A549 (cell line): ENCODE data around the gene KANSL1. TPM values are rescaled to one million over a fixed set of nuclear protein-coding genes. Genes with fewer than 3 reads are reported as not detected.

Experiments used
- ATAC-seq, 2 experiments: fragments of 200-7000 bp in 1 of 2; fragments of >200 bp in 1 of 2; cut with Nextera tagmentation in 1 of 2; cut with Tn5 transposase in 1 of 2; 3 replicates each; pipeline versions ENCODE4 v1.8.0 to v1.9.1; 2018 to 2020; ENCODE audit warnings: mild to moderate bottlenecking in 1 of 2, moderate library complexity in 1 of 2
- CTCF ChIA-PET: fragments of 300-600 bp; sonication (Branson Sonifier 250); formaldehyde crosslinking; extraction: SDS; loops from one replicate; lab custom pipeline; 2021; ENCODE audit warnings: antibody characterized with exemption, inconsistent platforms; lab: Yijun Ruan, JAX
- POLR2A ChIA-PET: fragments of 350-600 bp; formaldehyde crosslinking; extraction: SDS; loops from one replicate; lab custom pipeline; 2021; ENCODE audit warnings: antibody characterized with exemption, inconsistent platforms; lab: Yijun Ruan, JAX
- DNase-seq, 2 experiments: peaks; one replicate each; pipeline versions ENCODE4 v3.0.0 to v3.0.0-alpha.2; 2011 to 2016; ENCODE audit warnings: low read depth in 1 of 2, low spot score in 1 of 2
- FAIRE-seq: peaks from 2 replicates; lab custom pipeline; 2011; peaks lifted over from hg19 to GRCh38; lab: Jason Lieb, UNC
- H3K27ac ChIP-seq, 2 experiments: fragments of >200 bp; sonication (Bioruptor Twin); formaldehyde crosslinking; 3 replicates each; pipeline ENCODE4 v1.5.1; 2016 to 2017
- H3K4me1 ChIP-seq: fragments of >200 bp; sonication (Bioruptor Twin); formaldehyde crosslinking; 3 replicates; pipeline ENCODE4 v1.6.1; 2016
- H3K4me2 ChIP-seq: fragments of >200 bp; sonication (Bioruptor Twin); formaldehyde crosslinking; 3 replicates; pipeline ENCODE4 v1.6.1; 2016
- H3K4me3 ChIP-seq: fragments of >200 bp; sonication (Bioruptor Twin); formaldehyde crosslinking; 3 replicates; pipeline ENCODE4 v1.5.1; 2016
- H3K9me3 ChIP-seq: fragments of >200 bp; sonication (Bioruptor Twin); formaldehyde crosslinking; 3 replicates; pipeline ENCODE4 v1.6.1; 2016
- CBX2 ChIP-seq: fragments of 200-600 bp; sonication (generic); IDR thresholded peaks from 2 replicates; pipeline ENCODE4 v1.6.1; 2016; ENCODE audit warnings: low read depth, mild to moderate bottlenecking, borderline replicate concordance
- FOSB ChIP-seq: fragments of 250-450 bp; sonication (Bioruptor Pico); IDR thresholded peaks from 2 replicates; pipeline ENCODE4 v1.5.0; 2020; ENCODE audit warnings: mild to moderate bottlenecking, moderate library complexity
- FOSL2 ChIP-seq, 2 experiments: fragments of 450-650 bp in 1 of 2; fragments of >200 bp in 1 of 2; sonication (Bioruptor Twin) in 1 of 2; formaldehyde crosslinking; IDR thresholded peaks; 2 replicates each; pipeline versions ENCODE4 v1.5.0 to v1.6.1; 2016 to 2020; ENCODE audit warnings: mild to moderate bottlenecking in 1 of 2, moderate library complexity in 1 of 2
- GATA3 ChIP-seq: IDR thresholded peaks from 2 replicates; pipeline ENCODE4 v1.6.1; 2012; ENCODE audit warnings: borderline replicate concordance
- HEYL ChIP-seq: fragments of 250-450 bp; sonication (Bioruptor Pico); IDR thresholded peaks from 2 replicates; pipeline ENCODE4 v1.8.0; 2021; ENCODE audit warnings: mild to moderate bottlenecking, moderate library complexity
- HOXA7 ChIP-seq: fragments of 250-450 bp; sonication (Bioruptor Pico); IDR thresholded peaks from 2 replicates; pipeline ENCODE4 v1.5.0; 2020; ENCODE audit warnings: mild to moderate bottlenecking, moderate library complexity
- HOXB13 ChIP-seq: fragments of 250-450 bp; sonication (Bioruptor Pico); IDR thresholded peaks from 2 replicates; pipeline ENCODE4 v1.5.0; 2020; ENCODE audit warnings: low read depth, mild to moderate bottlenecking, moderate library complexity
- JUN ChIP-seq, 2 experiments: fragments of >200 bp; sonication (Bioruptor Twin); formaldehyde crosslinking; IDR thresholded peaks; 2 replicates in 1 of 2; 3 replicates in 1 of 2; pipeline ENCODE4 v1.6.1; 2016 to 2017
- JUNB ChIP-seq: fragments of >200 bp; sonication (Bioruptor Twin); formaldehyde crosslinking; IDR thresholded peaks from 2 replicates; pipeline ENCODE4 v1.6.1; 2016
- MYC ChIP-seq: IDR thresholded peaks from 2 replicates; pipeline ENCODE4 v1.6.1; 2012; ENCODE audit warnings: mild to moderate bottlenecking, inconsistent platforms, low read length, improper control_type of control experiment, borderline replicate concordance
- NFE2L2 ChIP-seq: fragments of 150-350 bp; conservative IDR thresholded peaks from 2 replicates; pipeline ENCODE4 v1.6.1; 2014; ENCODE audit warnings: low read length
- NPAS2 ChIP-seq: fragments of 250-450 bp; sonication (Bioruptor Pico); IDR thresholded peaks from 2 replicates; pipeline ENCODE4 v1.8.0; 2022; ENCODE audit warnings: mild to moderate bottlenecking, moderate library complexity, borderline replicate concordance
- NR3C1 ChIP-seq: fragments of >200 bp; sonication (Bioruptor Twin); formaldehyde crosslinking; IDR thresholded peaks from 3 replicates; pipeline ENCODE4 v1.6.1; 2017
- PBX3 ChIP-seq: IDR thresholded peaks from 2 replicates; pipeline ENCODE4 v1.6.1; 2012
- PHF8 ChIP-seq: fragments of 200-600 bp; sonication (generic); IDR thresholded peaks from 2 replicates; pipeline ENCODE4 v1.6.1; 2016; ENCODE audit warnings: low read depth, mild to moderate bottlenecking, antibody characterized with exemption, moderate library complexity, borderline replicate concordance
- POLR2A ChIP-seq: IDR thresholded peaks from 2 replicates; pipeline ENCODE4 v1.6.1; 2012; ENCODE audit warnings: mild to moderate bottlenecking, low read length
- RARB ChIP-seq: fragments of 250-450 bp; sonication (Bioruptor Pico); IDR thresholded peaks from 2 replicates; pipeline ENCODE4 v1.8.0; 2021; ENCODE audit warnings: mild to moderate bottlenecking, moderate library complexity
- RFX5 ChIP-seq: fragments of 450-650 bp; IDR thresholded peaks from 2 replicates; pipeline ENCODE4 v1.7.1; 2014; ENCODE audit warnings: antibody characterized with exemption, mild to moderate bottlenecking, moderate library complexity
- RNF2 ChIP-seq: fragments of 200-600 bp; sonication (generic); IDR thresholded peaks from 2 replicates; pipeline ENCODE4 v1.6.1; 2016; ENCODE audit warnings: low read depth, mild to moderate bottlenecking, antibody characterized with exemption, moderate library complexity, borderline replicate concordance
- SMC3 ChIP-seq: fragments of >200 bp; sonication (Bioruptor Twin); formaldehyde crosslinking; IDR thresholded peaks from 3 replicates; pipeline ENCODE4 v1.6.1; 2018; ENCODE audit warnings: inconsistent platforms
- USF2 ChIP-seq: fragments of 450-650 bp; IDR thresholded peaks from 2 replicates; pipeline ENCODE4 v1.6.1; 2014; ENCODE audit warnings: antibody characterized with exemption
- ZC3H11A ChIP-seq: fragments of 450-650 bp; IDR thresholded peaks from 2 replicates; pipeline ENCODE4 v1.6.1; 2014; ENCODE audit warnings: antibody characterized with exemption, mild to moderate bottlenecking
- ZNF302 ChIP-seq: fragments of 250-450 bp; sonication (Bioruptor Pico); IDR thresholded peaks from 2 replicates; pipeline ENCODE4 v1.9.0; 2021; ENCODE audit warnings: inconsistent platforms, mild to moderate bottlenecking, moderate library complexity
- ZSCAN20 ChIP-seq: fragments of 250-450 bp; sonication (Bioruptor Pico); IDR thresholded peaks from 2 replicates; pipeline ENCODE4 v1.8.0; 2022; ENCODE audit warnings: mild to moderate bottlenecking, moderate library complexity
- WGBS: methylation state at CpG from one replicate; pipeline ENCODE4 v1.1.6; 2017; ENCODE audit errors: missing lambda C conversion rate; 5-methylcytosine and 5-hydroxymethylcytosine counted together
- polyA plus RNA-seq, 4 experiments: library from polyadenylated mRNA; depleted of rRNA in 3 of 4; stranded (reverse); fragments of >200 nt; fragmentation: RNase III in 1 of 4; extraction: RNeasy Plus Mini Kit Qiagen cat#74134 plus additional on column Dnase treatment in 1 of 4; gene quantifications; 2 replicates in 3 of 4; 3 replicates in 1 of 4; pipeline ENCODE4 v1.2.3, GENCODE V29; 2011 to 2017

KANSL1 gene
- polyA plus RNA-seq, 2 of the 4 experiments (the other 2 are of a cell fraction): 22.6 to 27.9 TPM

GRCh38 chr17:46121841-46122485 lies 71.3 kb downstream of the KANSL1 start:
- 88% methylated on average over 5 of the region's 5 CpGs for WGBS
- H3K4me2 ChIP-seq: no peak overlapping the region
- FAIRE-seq (peak; percentile 13), DNase-seq (no peak), ATAC-seq (no peak)
- H3K4me3 ChIP-seq: no peak overlapping the region
- no peak overlapping the region for H3K27ac ChIP-seq
- H3K4me1 ChIP-seq: peaks cover 24% of the 10 kb centered on the region
- ChIA-PET POLR2A (no interaction called here), CTCF (interaction anchor here (1.0 to 11.0 kb wide), 4 partner anchors 9 to 91 kb away, joined by 3 to 68 read pairs (median 6); partner anchors contain the start of gene KANSL1)
- TF ChIP-seq FOSB (CRISPR knock-in tag): no peak
- TF ChIP-seq ZSCAN20 (CRISPR knock-in tag): no peak
- no peak for TF ChIP-seq HOXB13 (CRISPR knock-in tag)
- no peak for TF ChIP-seq POLR2A
- no peak for TF ChIP-seq FOSL2 (IDR thresholded peaks at IDR 0.05)
- no peak for TF ChIP-seq FOSL2 (CRISPR knock-in tag; IDR thresholded peaks at IDR 0.05)
- no peak for TF ChIP-seq USF2
- no peak for TF ChIP-seq HEYL (CRISPR knock-in tag)
- no peak for TF ChIP-seq PBX3
- TF ChIP-seq GATA3: no peak
- TF ChIP-seq HOXA7 (CRISPR knock-in tag): no peak
- TF ChIP-seq JUNB: no peak
- TF ChIP-seq ZNF302 (CRISPR knock-in tag): no peak
- TF ChIP-seq SMC3: no peak
- H3K9me3 ChIP-seq: no peaks in the 10 kb centered on the region

GRCh38 chr17:46121165-46121764 lies 72.0 kb downstream of the KANSL1 start:
- no peak for ATAC-seq
- Histone ChIP-seq H3K4me3 (no peak overlapping the region), H3K9me3 (no peaks in the 10 kb centered on the region), H3K27ac (no peak overlapping the region), H3K4me1 (peaks cover 24% of the 10 kb centered on the region), H3K4me2 (no peak overlapping the region)
- no peak for DNase-seq
- WGBS: 92% methylated on average over 1 of the region's 1 CpG
- POLR2A ChIA-PET: interaction anchor here (0.6 to 0.9 kb wide), 2 partner anchors 12 to 72 kb away, joined by 3 to 4 read pairs; partner anchors contain the start of gene KANSL1
- CTCF ChIA-PET: interaction anchor here (1.2 to 11.0 kb wide), 6 partner anchors 10 to 77 kb away, joined by 4 to 68 read pairs (median 7); partner anchors contain the start of gene KANSL1
- no peak for TF ChIP-seq RNF2
- no peak for TF ChIP-seq JUN (IDR thresholded peaks at IDR 0.05)
- TF ChIP-seq ZC3H11A: no peak
- no peak for TF ChIP-seq NPAS2
- no peak for TF ChIP-seq PHF8
- TF ChIP-seq NFE2L2: no peak
- no peak for TF ChIP-seq RARB (CRISPR knock-in tag)
- TF ChIP-seq CBX2: no peak
- TF ChIP-seq ZSCAN20 (CRISPR knock-in tag): no peak
- TF ChIP-seq MYC: no peak
- TF ChIP-seq NR3C1: no peak
- TF ChIP-seq RFX5: no peak
- TF ChIP-seq PBX3: no peak
- peak; percentile 43 for FAIRE-seq
